GM10248 (cell line): ENCODE measurements around the gene SEBOX.

ENCODE experiments used
- CTCF ChIA-PET: fragments of 300-600 bp; sonication (Branson Sonifier 250); formaldehyde crosslinking; extraction: SDS; loops from one replicate; lab custom pipeline; 2021; ENCODE audit warnings: antibody characterized with exemption; lab: Yijun Ruan, JAX
- POLR2A ChIA-PET: fragments of 350-650 bp; sonication (Branson Sonifier 250); formaldehyde crosslinking; extraction: SDS; loops from one replicate; lab custom pipeline; 2020; ENCODE audit warnings: antibody characterized with exemption; lab: Yijun Ruan, JAX
- DNase-seq: peaks from one replicate; pipeline ENCODE4 v3.0.0; 2012; ENCODE audit errors: extremely low spot score
- TF ChIP-seq, protein P1 (sequence below): IDR thresholded peaks from 2 replicates; pipeline ENCODE4 v1.5.1; 2012; ENCODE audit warnings: mild to moderate bottlenecking, low read depth; ENCODE audit errors: extremely low read depth, missing control alignments, control extremely low read depth

The SEBOX gene

DNA sequence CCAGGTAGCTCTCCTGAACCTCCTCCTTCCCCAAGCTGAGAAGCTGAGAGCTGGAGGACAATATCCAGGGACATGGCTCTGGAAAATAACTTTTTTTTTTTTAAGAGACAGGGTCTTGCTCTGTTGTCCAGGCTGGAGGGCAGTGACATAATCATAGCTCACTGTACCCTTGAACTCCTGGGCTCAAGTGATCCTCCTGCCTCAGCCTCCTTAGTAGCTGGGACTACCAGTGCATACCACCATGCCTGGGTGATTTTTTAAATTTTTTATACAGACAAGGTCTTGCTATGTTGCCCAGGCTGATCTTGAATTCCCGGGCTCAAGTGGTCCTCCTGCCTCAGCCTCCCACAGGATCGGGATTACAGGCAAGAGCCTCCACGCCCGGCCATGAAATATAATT, 34.8 kb upstream of the SEBOX start:
- ChIA-PET POLR2A (no interaction called here), CTCF (interaction anchor here (1.2 to 4.3 kb wide), 3 partner anchors 12 to 171 kb away, joined by 3 to 37 read pairs (median 16); partner anchors contain the start of gene PIGS)
- TF ChIP-seq, protein P1, sequence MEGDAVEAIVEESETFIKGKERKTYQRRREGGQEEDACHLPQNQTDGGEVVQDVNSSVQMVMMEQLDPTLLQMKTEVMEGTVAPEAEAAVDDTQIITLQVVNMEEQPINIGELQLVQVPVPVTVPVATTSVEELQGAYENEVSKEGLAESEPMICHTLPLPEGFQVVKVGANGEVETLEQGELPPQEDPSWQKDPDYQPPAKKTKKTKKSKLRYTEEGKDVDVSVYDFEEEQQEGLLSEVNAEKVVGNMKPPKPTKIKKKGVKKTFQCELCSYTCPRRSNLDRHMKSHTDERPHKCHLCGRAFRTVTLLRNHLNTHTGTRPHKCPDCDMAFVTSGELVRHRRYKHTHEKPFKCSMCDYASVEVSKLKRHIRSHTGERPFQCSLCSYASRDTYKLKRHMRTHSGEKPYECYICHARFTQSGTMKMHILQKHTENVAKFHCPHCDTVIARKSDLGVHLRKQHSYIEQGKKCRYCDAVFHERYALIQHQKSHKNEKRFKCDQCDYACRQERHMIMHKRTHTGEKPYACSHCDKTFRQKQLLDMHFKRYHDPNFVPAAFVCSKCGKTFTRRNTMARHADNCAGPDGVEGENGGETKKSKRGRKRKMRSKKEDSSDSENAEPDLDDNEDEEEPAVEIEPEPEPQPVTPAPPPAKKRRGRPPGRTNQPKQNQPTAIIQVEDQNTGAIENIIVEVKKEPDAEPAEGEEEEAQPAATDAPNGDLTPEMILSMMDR: no peak
- DNase-seq: no peak

DNA sequence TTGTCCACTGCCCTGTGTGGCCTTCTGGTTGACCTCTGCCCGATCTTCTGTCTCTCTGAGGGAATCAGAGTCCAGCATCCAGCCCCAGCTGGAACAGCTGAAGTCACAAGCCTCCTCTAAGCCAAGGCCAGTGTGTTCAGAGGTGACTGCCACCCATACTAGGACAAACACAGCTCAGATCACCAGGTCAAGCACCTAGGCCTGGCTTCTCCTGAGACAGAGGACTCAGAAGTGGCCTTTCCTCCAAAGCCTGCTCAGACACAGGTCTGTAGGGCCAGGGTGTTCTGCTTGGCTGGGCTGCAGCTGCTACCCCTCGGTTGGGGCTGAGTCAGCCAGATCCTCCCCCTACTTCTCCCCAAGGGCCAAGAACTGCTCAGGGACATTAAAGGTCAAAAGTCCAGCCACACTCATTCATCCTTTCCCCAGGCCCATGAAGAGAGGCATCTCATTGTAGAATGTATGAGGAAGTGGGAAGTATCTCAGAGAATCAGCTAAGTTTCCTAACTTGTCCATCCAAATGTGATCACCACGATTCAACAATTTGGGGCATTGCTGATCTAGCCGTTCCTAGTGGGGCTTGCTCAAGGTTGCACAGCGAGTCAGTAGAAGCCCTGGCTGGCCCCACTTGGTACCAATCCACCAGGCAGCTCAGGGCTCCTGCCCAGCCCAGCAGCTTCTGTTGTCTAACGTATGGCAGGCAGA, 33.4 kb upstream of the SEBOX start:
- TF ChIP-seq, protein P1: no peak
- ChIA-PET CTCF (interaction anchor here (4.2 to 4.3 kb wide), 2 partner anchors 11 to 19 kb away, joined by 16 to 37 read pairs; no protein-coding TSS in a partner anchor), POLR2A (no interaction called here)
- no peak for DNase-seq

DNA sequence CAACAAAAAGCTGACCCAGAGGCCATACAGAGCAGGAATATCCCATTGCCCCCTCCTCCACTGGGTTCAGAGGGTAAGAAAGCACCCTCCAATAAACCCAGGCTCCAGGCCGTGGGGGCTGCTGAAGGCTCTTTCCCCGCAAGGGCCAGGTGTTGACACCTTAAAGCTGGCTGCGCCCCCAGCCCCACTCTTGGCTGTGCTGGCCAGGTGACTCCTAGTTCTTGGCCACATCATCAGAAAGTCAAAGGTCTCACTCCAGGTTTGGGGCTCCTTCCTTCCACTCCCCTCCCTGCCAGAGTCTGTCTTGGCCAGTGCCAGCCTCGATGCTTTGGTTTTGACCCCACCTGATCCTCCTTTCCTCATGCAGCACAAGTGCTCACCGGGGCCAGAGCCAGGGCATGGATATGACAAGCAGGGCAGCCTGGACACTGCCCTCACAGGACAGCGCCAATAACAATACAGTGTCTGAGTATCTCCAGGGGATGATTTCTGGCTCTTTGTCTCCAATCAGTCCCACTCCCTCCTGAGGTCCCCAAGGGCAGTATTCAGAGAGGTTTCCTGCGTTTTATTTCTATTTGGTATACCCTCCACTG, 32.8 kb upstream of the SEBOX start:
- no peak for DNase-seq
- TF ChIP-seq, protein P1: no peak
- ChIA-PET CTCF (interaction anchor here (2.2 to 4.2 kb wide), 2 partner anchors 19 kb away, joined by 7 to 37 read pairs; no protein-coding TSS in a partner anchor), POLR2A (no interaction called here)

DNA sequence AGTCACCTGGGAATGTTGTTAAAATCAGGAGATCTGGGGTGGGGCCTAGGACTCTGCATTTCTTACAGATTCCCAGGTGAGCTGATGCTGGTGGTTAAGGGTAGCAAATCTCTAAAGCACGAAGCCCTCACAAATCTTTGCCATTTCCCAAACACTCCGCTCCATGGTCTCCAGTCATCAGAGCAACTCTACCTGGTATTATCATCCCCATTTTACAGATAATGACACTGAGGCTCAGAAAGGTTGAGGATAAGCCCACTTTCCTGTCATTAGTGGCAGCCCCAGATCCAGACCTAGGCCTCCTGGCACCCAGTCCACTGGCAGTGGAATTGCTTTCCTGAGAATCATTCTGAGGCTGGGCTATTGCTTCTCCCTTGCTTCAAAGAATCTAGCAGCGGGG, 32.3 kb upstream of the SEBOX start:
- no peak for DNase-seq
- CTCF ChIA-PET: interaction anchor here (2.2 kb wide), 1 partner anchor 19 kb away, joined by 7 read pairs; no protein-coding TSS in a partner anchor
- POLR2A ChIA-PET: no interaction called here
- TF ChIP-seq, protein P1: no peak

DNA sequence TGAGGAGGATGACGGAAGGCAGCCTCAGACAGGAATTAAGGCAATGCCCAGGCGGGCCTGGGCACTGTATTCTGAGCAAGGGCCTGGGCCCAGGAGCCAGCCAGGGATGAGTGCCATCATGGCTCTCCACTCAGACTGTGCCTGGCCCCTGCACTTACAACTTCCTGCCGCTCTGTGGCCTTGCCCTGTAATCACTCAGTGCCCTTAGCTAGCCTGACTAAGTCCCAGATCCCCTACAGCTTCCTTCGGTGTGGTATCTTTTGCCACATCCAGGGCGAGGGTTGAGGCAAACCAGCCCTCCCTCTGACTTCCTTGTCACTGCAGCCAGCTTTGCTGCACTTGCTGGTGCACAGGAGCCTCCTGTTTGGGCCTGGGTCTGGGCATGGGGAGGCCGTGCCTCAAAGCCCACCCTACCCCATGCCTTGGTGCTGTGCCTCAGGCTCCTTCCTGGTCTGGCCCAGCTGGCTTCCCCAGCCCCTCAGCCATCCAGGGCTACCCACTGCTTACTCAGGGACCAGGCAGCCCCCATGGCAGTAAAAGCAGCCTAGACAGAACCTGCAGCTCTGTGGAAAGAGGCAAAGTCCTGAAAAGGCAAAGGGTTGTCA, 31.7 kb upstream of the SEBOX start:
- ChIA-PET POLR2A (no interaction called here), CTCF (interaction anchor here (2.2 kb wide), 1 partner anchor 20 kb away, joined by 7 read pairs; no protein-coding TSS in a partner anchor)
- TF ChIP-seq, protein P1: no peak
- no peak for DNase-seq

DNA sequence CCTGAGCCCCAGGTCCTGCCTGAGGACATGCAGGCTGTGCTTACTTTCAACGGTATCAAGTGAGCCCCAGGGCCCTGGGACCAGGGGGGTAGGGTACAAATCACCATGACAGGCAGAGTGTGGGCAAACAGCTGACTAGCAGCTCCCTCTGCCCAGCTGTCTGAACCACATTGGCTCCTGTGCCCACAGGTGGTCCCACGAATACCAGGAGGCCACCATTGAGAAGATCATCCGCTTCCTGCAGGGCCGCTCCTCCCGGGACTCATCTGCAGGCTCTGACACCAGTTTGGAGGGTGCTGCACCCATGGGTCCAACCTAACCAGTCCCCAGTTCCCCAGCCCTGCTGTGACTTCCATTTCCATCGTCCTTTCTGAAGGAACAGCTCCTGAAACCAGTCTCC, 31.0 kb upstream of the SEBOX start:
- POLR2A ChIA-PET: interaction anchor here (0.6 kb wide), 1 partner anchor 84 kb away, joined by 4 read pairs; no protein-coding TSS in a partner anchor
- TF ChIP-seq, protein P1: no peak
- no peak for DNase-seq
- CTCF ChIA-PET: interaction anchor here (2.2 kb wide), 1 partner anchor 21 kb away, joined by 7 read pairs; no protein-coding TSS in a partner anchor
